ENCODE results near the gene SLC16A3.
"Not testable (repeated sequence)": the region's sequence is repeated elsewhere in the genome, so short reads cannot be mapped to it uniquely, and the experiment has no call there.

- TF ChIP-seq CTCF (IDR thresholded peaks at IDR 0.05; ENCODE audit: insufficient read depth, low read length); POLR2AphosphoS5 (IDR thresholded peaks at IDR 0.05; ENCODE audit: low read depth): not testable (repeated sequence)
These were observed 35.8 kb upstream of the SLC16A3 start for GRCh38 chr17:82193050-82193449.

All from HL-60 (cell line).